Hippocampal formation (tissue), 2 donors: ENCODE measurements around the gene ZBP1.

Experiments used
- DNase-seq, 2 donors: peaks; one replicate each; lab custom pipeline; 2025; lab: John Stamatoyannopoulos, UW

Gene ZBP1

GRCh38 chr20:57558614-57559288 lies 61.5 kb downstream of the ZBP1 start:
- no peak for DNase-seq

DNA sequence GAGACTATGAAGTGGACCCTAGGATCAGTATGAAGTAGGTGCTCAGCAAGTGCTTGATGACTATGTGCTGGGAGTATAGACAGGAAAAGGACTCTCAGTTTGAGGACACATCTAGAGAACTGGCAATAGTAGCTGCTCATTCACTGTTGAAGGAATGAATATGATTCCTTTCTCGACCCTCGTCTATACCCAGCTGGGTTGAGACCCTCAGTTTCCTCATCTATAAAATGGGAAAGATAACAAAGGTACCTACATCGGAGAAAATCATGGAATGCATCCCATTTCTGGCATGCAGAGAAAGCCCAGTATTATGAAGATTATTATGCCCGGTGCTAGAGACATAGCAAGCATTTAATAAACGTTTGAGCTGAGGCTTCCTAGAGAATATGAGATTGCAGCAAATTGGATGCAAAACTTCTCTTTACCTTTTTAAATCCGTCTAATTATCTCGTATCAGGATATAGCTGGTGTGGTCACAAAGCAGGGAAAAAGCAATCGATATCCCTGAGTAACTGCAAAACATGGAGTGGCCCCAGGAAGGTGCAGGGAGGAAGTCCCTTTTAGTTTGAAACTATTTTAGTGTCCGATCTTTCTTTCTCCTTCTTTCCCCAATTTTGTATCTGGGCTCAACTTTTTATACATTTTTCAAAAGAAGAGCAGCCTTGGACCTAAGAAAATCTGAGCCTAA lies 62.2 kb downstream of the ZBP1 start:
- DNase-seq = no peak

GRCh38 chr20:57556980-57557274 lies 63.3 kb downstream of the ZBP1 start:
- no peak for DNase-seq

DNA sequence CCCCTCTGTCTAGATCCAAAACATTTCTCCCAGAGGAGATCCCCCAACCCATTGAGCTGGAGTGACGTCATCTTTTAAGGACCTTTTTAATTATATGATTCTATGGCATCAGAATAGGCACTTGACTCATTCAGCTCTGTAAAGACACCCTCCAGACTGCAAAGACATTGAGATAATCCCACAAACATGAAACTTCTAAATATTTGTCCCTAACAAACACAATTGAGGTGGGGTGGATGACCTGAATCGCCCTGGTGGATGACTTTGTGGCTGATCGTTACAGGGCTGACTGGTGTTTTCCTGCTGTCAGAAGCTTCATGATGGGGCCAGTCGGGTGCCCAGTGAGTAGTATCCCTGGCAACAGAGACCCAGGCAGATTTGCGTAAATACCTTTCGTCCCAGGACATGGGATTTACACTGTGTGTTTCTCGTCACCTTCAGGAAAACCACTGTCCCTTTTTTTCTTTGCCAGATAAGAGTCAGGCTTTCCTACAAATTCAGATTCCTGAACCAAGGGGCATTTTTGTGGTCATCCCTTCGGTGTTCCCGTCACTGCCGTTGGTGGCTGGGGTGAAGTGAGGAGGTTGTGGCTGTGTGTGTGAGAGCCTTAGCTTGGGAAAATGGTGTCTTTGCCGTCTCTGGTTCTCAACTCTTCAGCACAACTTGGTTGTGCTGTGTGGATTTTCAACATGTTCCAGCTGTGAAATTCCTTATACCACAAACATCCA lies 64.6 kb downstream of the ZBP1 start:
- DNase-seq = no peak
